GM10266 (cell line): ENCODE data around the gene PLGRKT.
A peak's percentile ranks its signal among the peaks of the same experiment; 100 is the strongest.

Source experiments
- DNase-seq: peaks from one replicate; pipeline ENCODE4 v3.0.0; 2012; ENCODE audit errors: extremely low spot score
- CTCF ChIP-seq: IDR thresholded peaks from 2 replicates; pipeline ENCODE4 v1.5.1; 2012; ENCODE audit warnings: mild to moderate bottlenecking, low read depth; ENCODE audit not compliant: control insufficient read depth, insufficient read depth; ENCODE audit errors: missing control alignments

The PLGRKT gene, protein sequence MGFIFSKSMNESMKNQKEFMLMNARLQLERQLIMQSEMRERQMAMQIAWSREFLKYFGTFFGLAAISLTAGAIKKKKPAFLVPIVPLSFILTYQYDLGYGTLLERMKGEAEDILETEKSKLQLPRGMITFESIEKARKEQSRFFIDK

DNA sequence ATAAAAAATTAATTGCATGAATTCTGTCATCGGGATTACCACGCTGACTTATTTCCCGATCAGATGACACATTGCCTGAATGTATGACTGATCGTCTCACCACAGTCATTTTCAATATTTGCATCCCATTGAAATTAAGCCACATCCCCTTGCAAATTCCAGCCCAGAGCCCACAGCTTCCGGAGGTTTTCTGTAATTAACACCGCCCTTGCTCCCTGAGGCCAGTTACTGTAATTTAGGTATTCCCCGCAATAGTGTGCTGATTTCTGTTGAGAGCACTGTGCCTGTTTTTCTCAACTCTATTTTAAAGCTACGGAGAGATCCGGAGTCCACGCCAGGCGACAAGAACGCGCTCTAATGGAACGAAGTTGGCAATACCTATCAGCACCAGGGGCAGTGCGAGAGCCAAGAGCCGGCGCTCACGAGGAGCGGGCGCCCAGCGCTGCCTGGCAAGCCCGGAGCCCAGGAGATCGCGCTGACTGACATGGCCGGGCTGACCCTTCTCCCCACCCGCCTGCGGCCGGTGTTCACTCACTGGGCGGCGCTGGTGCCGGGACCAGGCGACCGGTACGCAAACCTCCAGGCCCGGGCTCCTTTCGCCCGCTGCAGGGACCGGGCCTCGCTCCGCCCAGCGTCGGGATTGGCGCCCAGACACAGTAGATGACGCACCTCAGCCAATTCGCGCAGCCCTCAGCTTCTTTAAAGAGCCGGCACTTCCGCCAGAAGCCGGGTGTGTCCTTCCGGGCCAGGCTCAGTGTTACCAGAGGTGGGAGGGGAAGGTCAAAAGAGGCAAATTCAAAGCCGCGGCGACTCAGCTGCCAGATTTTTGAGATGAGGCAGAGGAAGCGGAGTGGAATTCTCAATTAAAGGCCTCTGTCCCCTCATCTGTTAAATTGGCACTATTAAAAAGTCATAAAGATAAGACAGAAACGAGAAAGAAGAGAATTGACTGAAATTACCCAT is at the start of gene PLGRKT:
TSS of gene PLGRKT (minus strand) at position 672 of the 963 bp plus-strand sequence. CDS start 5,948 bp downstream, outside the sequence.
- TF ChIP-seq CTCF: peak; percentile 37
- peak; percentile 92 for DNase-seq

- no peak for DNase-seq
- TF ChIP-seq CTCF: no peak
These were observed 49.3 kb upstream of the PLGRKT start for GRCh38 chr9:5486988-5487387.

GRCh38 chr9:5485378-5486085 is 47.8 kb upstream of the PLGRKT start:
- TF ChIP-seq CTCF: no peak
- DNase-seq: no peak

GRCh38 chr9:5483306-5483705 is 45.6 kb upstream of the PLGRKT start:
- no peak for TF ChIP-seq CTCF
- DNase-seq: no peak

DNA sequence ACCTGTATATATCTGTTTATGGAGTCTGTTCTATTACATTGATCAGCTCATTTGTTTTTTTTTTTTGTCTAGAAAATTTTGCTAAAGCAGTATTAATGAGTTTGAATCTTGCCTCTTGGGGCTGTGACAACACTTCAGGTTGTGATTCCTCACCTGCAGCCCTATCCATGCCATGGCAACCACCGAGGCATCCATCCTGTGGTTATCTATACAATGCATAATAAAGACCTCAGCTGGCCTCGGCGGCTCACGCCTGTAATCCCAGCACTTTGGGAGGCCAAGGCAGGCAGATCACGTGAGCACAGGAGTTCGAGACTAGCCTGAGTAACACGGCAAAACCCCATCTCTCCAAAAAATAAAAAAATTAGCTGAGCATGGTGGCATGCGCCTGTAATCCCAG is 44.5 kb upstream of the PLGRKT start:
- DNase-seq: no peak
- TF ChIP-seq CTCF: no peak

GRCh38 chr9:5481322-5482040 is 43.8 kb upstream of the PLGRKT start:
- TF ChIP-seq CTCF: no peak

More at GRCh38 chr9:5481322-5482040, 43.8 kb upstream of the PLGRKT start:
- no peak for DNase-seq
